Neural progenitor cell (in vitro differentiated cells): ENCODE measurements around the gene EIF2AK3. TPM values are rescaled to one million over a fixed set of nuclear protein-coding genes. Genes with fewer than 3 reads are reported as not detected.

Source experiments
- DNase-seq: peaks from one replicate; pipeline ENCODE4 v3.0.0-alpha.2; 2016; ENCODE audit warnings: low spot score
- H2AFZ ChIP-seq: fragments of 200-600 bp; sonication (generic); replicated peaks from 2 replicates; pipeline ENCODE4 v1.6.1; 2016; ENCODE audit warnings: antibody characterized with exemption
- H3F3A ChIP-seq: fragments of 200-600 bp; sonication (generic); 2 replicates; pipeline ENCODE4 v1.6.1; 2016; ENCODE audit warnings: antibody characterized with exemption, low read depth
- H3K27ac ChIP-seq: fragments of 200-600 bp; sonication (generic); 2 replicates; pipeline ENCODE4 v1.5.1; 2016; ENCODE audit warnings: mild to moderate bottlenecking
- H3K27me3 ChIP-seq: fragments of 200-600 bp; sonication (generic); 2 replicates; pipeline ENCODE4 v1.6.1; 2016; ENCODE audit warnings: mild to moderate bottlenecking, moderate library complexity
- H3K36me3 ChIP-seq: fragments of 200-600 bp; sonication (generic); 2 replicates; pipeline ENCODE4 v1.5.1; 2016
- H3K4me1 ChIP-seq: fragments of 200-600 bp; sonication (generic); 2 replicates; pipeline ENCODE4 v1.6.1; 2016; ENCODE audit warnings: mixed run types
- H3K4me2 ChIP-seq: fragments of 200-600 bp; sonication (generic); 2 replicates; pipeline ENCODE4 v1.6.1; 2016
- H3K4me3 ChIP-seq: fragments of 200-600 bp; sonication (generic); 2 replicates; pipeline ENCODE4 v1.5.1; 2016
- H3K79me2 ChIP-seq: fragments of 200-600 bp; sonication (generic); 2 replicates; pipeline ENCODE4 v1.6.1; 2016; ENCODE audit warnings: low read depth
- H3K9ac ChIP-seq: fragments of 200-600 bp; sonication (generic); 2 replicates; pipeline ENCODE4 v1.6.1; 2016
- H3K9me3 ChIP-seq: fragments of 200-600 bp; sonication (generic); 2 replicates; pipeline ENCODE4 v1.5.1; 2016; ENCODE audit warnings: low read depth
- H4K20me1 ChIP-seq: fragments of 200-600 bp; sonication (generic); 2 replicates; pipeline ENCODE4 v1.6.1; 2016; ENCODE audit warnings: low read depth
- H3K27ac Mint-ChIP-seq: 3 replicates; pipeline ENCODE4 v1.8.0; 2021; ENCODE audit warnings: mixed read lengths
- H3K27me3 Mint-ChIP-seq: 2 replicates; pipeline ENCODE4 v1.8.0; 2022; ENCODE audit warnings: low read depth, mild to moderate bottlenecking, inconsistent platforms, moderate library complexity, mixed read lengths; ENCODE audit not compliant: insufficient read depth
- H3K36me3 Mint-ChIP-seq: 3 replicates; pipeline ENCODE4 v1.8.0; 2021; ENCODE audit warnings: mixed read lengths
- H3K4me1 Mint-ChIP-seq: 3 replicates; pipeline ENCODE4 v1.8.0; 2021; ENCODE audit warnings: mixed read lengths
- H3K4me3 Mint-ChIP-seq: 3 replicates; pipeline ENCODE4 v1.8.0; 2021; ENCODE audit warnings: mild to moderate bottlenecking, moderate library complexity, mixed read lengths
- H3K9me3 Mint-ChIP-seq: 3 replicates; pipeline ENCODE4 v1.8.0; 2020; ENCODE audit warnings: mixed read lengths
- CTCF ChIP-seq: fragments of 200-600 bp; sonication (generic); IDR thresholded peaks from 2 replicates; pipeline ENCODE4 v1.5.1; 2017; ENCODE audit warnings: antibody characterized with exemption, mild to moderate bottlenecking
- EZH2 ChIP-seq: fragments of 200-600 bp; sonication (generic); IDR thresholded peaks from 2 replicates; pipeline ENCODE4 v1.6.1; 2017; ENCODE audit warnings: antibody characterized with exemption, mild to moderate bottlenecking, moderate library complexity
- EZH2phosphoT487 ChIP-seq: fragments of 200-600 bp; sonication (generic); IDR thresholded peaks from 2 replicates; pipeline ENCODE4 v1.6.1; 2017; ENCODE audit warnings: antibody characterized with exemption
- total RNA-seq: library from RNA; depleted of rRNA; stranded (reverse); fragments of >200 nt; gene quantifications from 2 replicates; pipeline ENCODE4 v1.2.3, GENCODE V29; 2015; ENCODE audit warnings: low replicate concordance

EIF2AK3 gene
- total RNA-seq, 1 donor from 2014 or later, result 21.6 TPM

- Mint-ChIP-seq H3K9me3 (no peaks in the 10 kb centered on the region), H3K4me3 (no peak overlapping the region), H3K27me3 (peaks cover 2% of the 10 kb centered on the region), H3K27ac (no peak overlapping the region), H3K36me3 (no peaks in the 10 kb centered on the region), H3K4me1 (no peaks in the 10 kb centered on the region)
- Histone ChIP-seq H2AFZ (no peak overlapping the region), H3K36me3 (no peaks in the 10 kb centered on the region), H3K4me1 (peaks cover 7% of the 10 kb centered on the region), H3K9me3 (no peaks in the 10 kb centered on the region), H3F3A (no peaks in the 10 kb centered on the region), H4K20me1 (peaks cover 3% of the 10 kb centered on the region), H3K79me2 (peaks cover 22% of the 10 kb centered on the region), H3K9ac (no peak overlapping the region), H3K27ac (no peak overlapping the region), H3K27me3 (no peaks in the 10 kb centered on the region), H3K4me3 (no peak overlapping the region), H3K4me2 (no peak overlapping the region)
- no peak for DNase-seq
- TF ChIP-seq EZH2 (no peak), EZH2phosphoT487 (no peak), CTCF (no peak)
Measured at GRCh38 chr2:88613921-88614320, 13.3 kb downstream of the EIF2AK3 start.

- H3K27me3 ChIP-seq, result no peaks in the 10 kb centered on the region
- no peak overlapping the region for H3K4me2 ChIP-seq
- no peaks in the 10 kb centered on the region for H4K20me1 ChIP-seq
- no peaks in the 10 kb centered on the region for H3F3A ChIP-seq
- no peaks in the 10 kb centered on the region for H3K36me3 ChIP-seq
- DNase-seq, result no peak
- no peaks in the 10 kb centered on the region for H3K36me3 Mint-ChIP-seq
- H3K27ac Mint-ChIP-seq, result no peak overlapping the region
- no peak overlapping the region for H3K27ac ChIP-seq
- no peaks in the 10 kb centered on the region for H3K79me2 ChIP-seq
- H3K4me1 Mint-ChIP-seq, result no peaks in the 10 kb centered on the region
- H3K4me1 ChIP-seq, result peaks cover 8% of the 10 kb centered on the region
- no peaks in the 10 kb centered on the region for H3K9me3 Mint-ChIP-seq
- TF ChIP-seq EZH2phosphoT487, result no peak
- TF ChIP-seq CTCF, result no peak
- TF ChIP-seq EZH2, result no peak
- no peak overlapping the region for H2AFZ ChIP-seq
- H3K4me3 ChIP-seq, result no peak overlapping the region
- no peak overlapping the region for H3K4me3 Mint-ChIP-seq
- H3K9me3 ChIP-seq, result no peaks in the 10 kb centered on the region
- peaks cover 5% of the 10 kb centered on the region for H3K27me3 Mint-ChIP-seq
- no peak overlapping the region for H3K9ac ChIP-seq
Measured at GRCh38 chr2:88608184-88608583, 19.1 kb downstream of the EIF2AK3 start.

DNA sequence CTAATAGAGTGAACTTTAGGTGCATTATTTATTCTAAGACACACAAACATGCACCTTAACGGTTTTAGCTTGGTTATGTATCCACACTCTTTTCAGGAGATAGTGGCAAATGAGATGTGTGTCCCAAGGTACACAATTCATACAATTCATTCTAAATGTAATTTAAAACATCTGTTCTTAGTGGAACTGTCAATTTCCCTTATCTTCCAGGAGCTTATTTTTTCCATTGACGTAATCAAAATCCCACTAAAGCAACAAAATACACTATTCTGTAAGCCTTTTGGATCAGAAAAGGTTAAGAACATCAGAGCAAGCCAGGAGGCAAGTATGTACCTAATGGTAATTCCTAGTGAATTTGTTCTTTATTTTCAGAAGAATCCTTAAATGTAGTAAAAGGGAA lies 19.8 kb downstream of the EIF2AK3 start:
- H3K36me3 Mint-ChIP-seq, result no peaks in the 10 kb centered on the region
- Histone ChIP-seq H3K4me1 (peaks cover 13% of the 10 kb centered on the region), H3K9ac (no peak overlapping the region), H3K4me2 (no peak overlapping the region), H3K79me2 (no peaks in the 10 kb centered on the region), H3F3A (no peaks in the 10 kb centered on the region), H2AFZ (no peak overlapping the region), H3K4me3 (no peak overlapping the region), H4K20me1 (no peaks in the 10 kb centered on the region), H3K36me3 (no peaks in the 10 kb centered on the region), H3K27ac (no peak overlapping the region), H3K27me3 (no peaks in the 10 kb centered on the region), H3K9me3 (no peaks in the 10 kb centered on the region)
- no peaks in the 10 kb centered on the region for H3K4me1 Mint-ChIP-seq
- no peak for DNase-seq
- H3K4me3 Mint-ChIP-seq, result no peak overlapping the region
- no peaks in the 10 kb centered on the region for H3K9me3 Mint-ChIP-seq
- H3K27ac Mint-ChIP-seq, result no peak overlapping the region
- TF ChIP-seq CTCF (no peak), EZH2 (no peak), EZH2phosphoT487 (no peak)
- peaks cover 5% of the 10 kb centered on the region for H3K27me3 Mint-ChIP-seq
